ENCODE measurements around the gene CDO1. TPM values are rescaled to one million over a fixed set of nuclear protein-coding genes. Genes with fewer than 3 reads are reported as not detected.

The CDO1 gene
- total RNA-seq, 1 experiment from 2014 or later: not detected

- H3K27me3 ChIP-seq (replicated peaks; ENCODE audit: control insufficient read depth, insufficient read depth, low read length): no peaks in the 10 kb centered on the region
- CTCF ChIA-PET: no interaction called here
- no peaks in the 10 kb centered on the region for H3K4me1 ChIP-seq
- no peak for DNase-seq
- H3K4me3 Mint-ChIP-seq (ENCODE audit: unreplicated experiment): no peak overlapping the region
- no peak overlapping the region for H3K4me3 ChIP-seq (ENCODE audit: low read depth, low read length)
- no peak overlapping the region for H3K27ac Mint-ChIP-seq (ENCODE audit: unreplicated experiment)
- H3K9me3 ChIP-seq: no peaks in the 10 kb centered on the region; the same call in 1 of the 2 replicates
- POLR2A ChIA-PET: interaction anchor here (0.6 kb wide), 1 partner anchor 19 kb away, joined by 3 read pairs; no protein-coding TSS in a partner anchor
- peaks cover 4% of the 10 kb centered on the region for H3K27me3 Mint-ChIP-seq (ENCODE audit: insufficient read depth, unreplicated experiment)
- intact Hi-C loops (cut with micrococcal nuclease; ENCODE audit: unreplicated experiment): no loop called here
- TF ChIP-seq CTCF (IDR thresholded peaks at IDR 0.05; ENCODE audit: insufficient read depth in 1 of 2, low read depth in 1 of 2, low read length in 1 of 2, severe bottlenecking in 1 of 2, unreplicated experiment in 1 of 2): no peak
- no peaks in the 10 kb centered on the region for H3K36me3 ChIP-seq (ENCODE audit: control insufficient read depth, insufficient read depth, low read length)
- no TSS peak for BruUV-seq (replicated peaks)
- no peaks in the 10 kb centered on the region for H3K36me3 Mint-ChIP-seq (ENCODE audit: insufficient read depth, unreplicated experiment)
- H3K4me1 Mint-ChIP-seq (ENCODE audit: low read depth, unreplicated experiment): no peaks in the 10 kb centered on the region
- H3K9me3 Mint-ChIP-seq (ENCODE audit: unreplicated experiment): peaks cover 12% of the 10 kb centered on the region
These were observed 58.1 kb downstream of the CDO1 start for GRCh38 chr5:115758356-115758755.

GRCh38 chr5:115755675-115756074 lies 60.8 kb downstream of the CDO1 start:
- Histone ChIP-seq H3K4me3 (ENCODE audit: low read depth, low read length) (no peak overlapping the region), H3K4me1 (no peaks in the 10 kb centered on the region), H3K9me3 (no peaks in the 10 kb centered on the region), H3K27me3 (replicated peaks; ENCODE audit: control insufficient read depth, insufficient read depth, low read length) (no peaks in the 10 kb centered on the region), H3K36me3 (ENCODE audit: control insufficient read depth, insufficient read depth, low read length) (no peaks in the 10 kb centered on the region)
- Mint-ChIP-seq H3K4me1 (ENCODE audit: low read depth, unreplicated experiment) (no peaks in the 10 kb centered on the region), H3K27ac (ENCODE audit: unreplicated experiment) (no peak overlapping the region), H3K27me3 (ENCODE audit: insufficient read depth, unreplicated experiment) (peaks cover 5% of the 10 kb centered on the region), H3K4me3 (ENCODE audit: unreplicated experiment) (no peak overlapping the region), H3K36me3 (ENCODE audit: insufficient read depth, unreplicated experiment) (no peaks in the 10 kb centered on the region), H3K9me3 (ENCODE audit: unreplicated experiment) (no peaks in the 10 kb centered on the region)
- POLR2A ChIA-PET: no interaction called here
- no TSS peak for BruUV-seq (replicated peaks)
- DNase-seq: no peak
- intact Hi-C loops (cut with micrococcal nuclease; ENCODE audit: unreplicated experiment): no loop called here
- no peak for TF ChIP-seq CTCF (IDR thresholded peaks at IDR 0.05; ENCODE audit: insufficient read depth in 1 of 2, low read depth in 1 of 2, low read length in 1 of 2, severe bottlenecking in 1 of 2, unreplicated experiment in 1 of 2)
- CTCF ChIA-PET: no interaction called here

Other genes with a start within 250 kb of the CDO1 start
- 0.91 TPM in 2 replicates for gene TICAM2, start 214.2 kb downstream of the CDO1 start, total RNA-seq (2022)
- gene TMED7, start 190.6 kb downstream of the CDO1 start, total RNA-seq (2022): 71.5 and 73.9 TPM in 2 replicates
- gene ATG12, start 24.9 kb upstream of the CDO1 start, total RNA-seq (2022): 46.8 and 47.5 TPM in 2 replicates
- 104 and 106 TPM in 2 replicates for gene AP3S1, start 25.3 kb upstream of the CDO1 start, total RNA-seq (2022)
- 0.27 and 0.42 TPM in 2 replicates for gene LVRN, start 145.8 kb upstream of the CDO1 start, total RNA-seq (2022)
- gene ARL14EPL, start 215.8 kb upstream of the CDO1 start, total RNA-seq (2022): not detected in 2 replicates

All from Caco-2 (cell line).